ENCODE results near the gene TMEM100. TPM values are rescaled to one million over a fixed set of nuclear protein-coding genes. Genes with fewer than 3 reads are reported as not detected.

TMEM100 gene
- total RNA-seq, 1 donor from 2014 or later: not detected

DNA sequence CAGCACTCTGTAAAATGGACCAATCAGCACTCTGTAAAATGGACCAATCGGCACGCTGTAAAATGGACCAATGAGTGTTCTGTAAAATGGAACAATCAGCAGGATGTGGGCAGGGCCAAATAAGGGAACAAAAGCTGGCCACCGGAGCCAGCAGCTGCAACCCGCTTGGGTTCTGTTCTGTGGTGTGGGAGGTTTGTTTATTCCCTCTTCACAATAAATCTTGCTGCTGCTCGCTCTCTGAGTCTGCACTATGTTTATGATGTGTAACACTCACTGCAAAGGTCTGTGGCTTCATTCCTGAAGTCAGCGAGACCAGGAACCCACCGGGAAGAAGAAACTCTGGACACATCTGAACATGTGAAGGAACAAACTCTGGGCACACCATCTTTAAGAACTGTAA, 20.5 kb downstream of the TMEM100 start:
- TF ChIP-seq, protein P1, sequence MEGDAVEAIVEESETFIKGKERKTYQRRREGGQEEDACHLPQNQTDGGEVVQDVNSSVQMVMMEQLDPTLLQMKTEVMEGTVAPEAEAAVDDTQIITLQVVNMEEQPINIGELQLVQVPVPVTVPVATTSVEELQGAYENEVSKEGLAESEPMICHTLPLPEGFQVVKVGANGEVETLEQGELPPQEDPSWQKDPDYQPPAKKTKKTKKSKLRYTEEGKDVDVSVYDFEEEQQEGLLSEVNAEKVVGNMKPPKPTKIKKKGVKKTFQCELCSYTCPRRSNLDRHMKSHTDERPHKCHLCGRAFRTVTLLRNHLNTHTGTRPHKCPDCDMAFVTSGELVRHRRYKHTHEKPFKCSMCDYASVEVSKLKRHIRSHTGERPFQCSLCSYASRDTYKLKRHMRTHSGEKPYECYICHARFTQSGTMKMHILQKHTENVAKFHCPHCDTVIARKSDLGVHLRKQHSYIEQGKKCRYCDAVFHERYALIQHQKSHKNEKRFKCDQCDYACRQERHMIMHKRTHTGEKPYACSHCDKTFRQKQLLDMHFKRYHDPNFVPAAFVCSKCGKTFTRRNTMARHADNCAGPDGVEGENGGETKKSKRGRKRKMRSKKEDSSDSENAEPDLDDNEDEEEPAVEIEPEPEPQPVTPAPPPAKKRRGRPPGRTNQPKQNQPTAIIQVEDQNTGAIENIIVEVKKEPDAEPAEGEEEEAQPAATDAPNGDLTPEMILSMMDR (conservative IDR thresholded peaks at IDR 0.05; ENCODE audit: low read depth, low read length): no peak
- no peak overlapping the region for H3K4me3 ChIP-seq (ENCODE audit: low read depth, low read length)
- no peak for DNase-seq (ENCODE audit: low read depth)

DNA sequence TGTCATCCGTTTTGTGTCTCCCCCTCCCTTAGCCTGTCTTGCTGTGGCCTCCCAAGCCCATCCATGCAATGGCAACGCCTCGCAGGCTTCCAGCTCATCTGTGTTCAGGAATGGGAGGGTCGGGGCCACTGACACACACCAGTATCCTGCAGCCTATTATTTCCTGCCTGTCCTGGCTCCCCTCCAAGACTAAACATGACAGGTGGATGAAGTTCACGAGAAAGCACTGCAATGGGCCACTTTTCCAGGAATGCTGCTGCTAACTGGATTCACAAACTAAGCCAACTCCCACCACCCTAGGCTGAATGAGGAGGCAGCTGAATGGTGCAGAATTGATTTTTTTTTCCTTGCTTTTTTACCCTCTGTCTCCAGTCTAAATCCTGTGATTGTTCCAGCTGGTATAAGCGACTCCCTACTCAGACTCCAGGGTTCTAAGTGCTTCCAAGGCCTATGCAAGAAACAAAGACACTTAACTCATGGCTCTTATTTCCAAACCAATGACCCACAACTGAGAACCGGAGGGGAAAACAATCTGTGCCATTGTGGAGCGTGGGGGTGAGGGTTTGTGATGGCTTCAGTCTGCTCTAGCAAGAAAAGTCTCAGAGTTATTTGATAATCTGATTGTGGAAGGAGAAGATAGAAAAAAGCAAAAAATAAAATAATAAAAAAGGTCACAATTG, 23.3 kb downstream of the TMEM100 start:
- no peak for DNase-seq (ENCODE audit: low read depth)
- TF ChIP-seq, protein P1 (conservative IDR thresholded peaks at IDR 0.05; ENCODE audit: low read depth, low read length): no peak
- no peak overlapping the region for H3K4me3 ChIP-seq (ENCODE audit: low read depth, low read length)

DNA sequence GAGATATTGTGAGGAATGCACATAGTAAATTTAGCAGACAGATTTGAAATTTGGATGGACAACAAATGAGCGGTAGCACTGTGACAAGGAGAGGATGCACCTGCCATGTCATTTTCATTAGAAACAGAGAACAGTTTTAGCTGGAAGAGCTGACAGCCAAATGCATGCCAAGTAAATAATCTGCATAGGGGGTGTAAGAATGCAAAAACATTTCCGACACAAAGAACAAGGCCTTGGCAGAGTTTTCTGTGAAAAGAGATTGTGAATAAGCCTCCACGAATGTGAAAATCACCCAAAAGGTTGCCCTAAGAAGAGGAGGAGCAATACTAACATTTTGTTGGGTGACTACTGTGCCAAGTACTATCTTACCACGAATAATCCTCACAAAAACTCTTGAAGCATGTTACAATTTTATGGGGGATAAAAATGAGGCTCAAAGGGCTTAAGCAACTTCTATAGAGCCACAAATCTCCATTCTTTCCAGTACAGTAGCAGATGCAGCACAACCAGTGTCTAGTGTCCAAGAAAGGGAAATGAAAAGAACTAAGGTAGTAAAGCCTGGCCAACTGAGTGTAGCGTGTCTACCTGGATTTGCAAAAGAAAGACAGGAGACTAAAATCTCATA, 28.3 kb downstream of the TMEM100 start:
- no peak for DNase-seq (ENCODE audit: low read depth)
- no peak overlapping the region for H3K4me3 ChIP-seq (ENCODE audit: low read depth, low read length)
- TF ChIP-seq, protein P1 (conservative IDR thresholded peaks at IDR 0.05; ENCODE audit: low read depth, low read length): no peak

DNA sequence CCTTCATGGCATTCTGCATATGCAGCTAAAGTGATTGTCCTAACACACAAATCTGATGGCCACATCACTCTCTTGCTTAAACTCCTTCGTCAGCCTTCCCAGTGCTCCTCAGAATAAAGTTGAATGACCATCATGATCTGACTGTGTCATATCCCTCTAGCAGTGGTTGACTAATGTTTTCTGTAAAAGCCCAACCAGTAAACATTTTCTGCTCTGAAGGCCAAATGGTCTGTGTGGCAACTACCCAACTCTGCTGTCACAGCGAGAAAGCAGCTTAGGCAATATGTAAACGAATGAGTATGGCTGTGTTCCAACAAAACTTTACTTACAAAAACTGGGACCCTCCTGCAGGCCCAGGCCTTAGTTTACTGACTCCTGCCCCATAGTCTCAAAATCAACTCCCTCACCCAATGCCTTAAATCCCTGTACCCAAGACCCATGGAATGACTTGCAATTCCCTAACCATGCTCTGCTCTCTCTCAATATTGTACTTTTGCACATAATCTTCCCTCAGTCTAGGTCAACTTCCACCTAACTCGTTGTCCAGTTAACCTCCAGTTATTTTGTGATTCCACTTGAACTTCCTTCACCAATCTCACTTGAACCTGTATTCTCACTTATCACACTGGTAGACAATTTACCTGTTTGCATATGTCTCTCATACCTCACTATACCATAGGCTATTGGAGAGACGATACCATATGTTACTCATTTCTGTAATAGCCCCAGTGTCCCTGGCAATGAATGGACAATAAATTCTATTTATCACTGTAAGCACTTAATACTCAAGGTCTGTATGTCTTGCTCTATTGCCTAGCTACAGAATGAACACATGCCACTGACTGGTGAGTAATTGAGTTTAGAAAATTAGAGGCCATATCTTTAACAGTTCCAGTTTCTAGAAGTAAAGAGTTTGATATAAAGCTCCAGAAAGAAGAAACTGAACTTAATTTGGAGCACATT, 29.1 kb downstream of the TMEM100 start:
- H3K4me3 ChIP-seq (ENCODE audit: low read depth, low read length): no peak overlapping the region
- TF ChIP-seq, protein P1 (conservative IDR thresholded peaks at IDR 0.05; ENCODE audit: low read depth, low read length): no peak
- DNase-seq (ENCODE audit: low read depth): no peak

DNA sequence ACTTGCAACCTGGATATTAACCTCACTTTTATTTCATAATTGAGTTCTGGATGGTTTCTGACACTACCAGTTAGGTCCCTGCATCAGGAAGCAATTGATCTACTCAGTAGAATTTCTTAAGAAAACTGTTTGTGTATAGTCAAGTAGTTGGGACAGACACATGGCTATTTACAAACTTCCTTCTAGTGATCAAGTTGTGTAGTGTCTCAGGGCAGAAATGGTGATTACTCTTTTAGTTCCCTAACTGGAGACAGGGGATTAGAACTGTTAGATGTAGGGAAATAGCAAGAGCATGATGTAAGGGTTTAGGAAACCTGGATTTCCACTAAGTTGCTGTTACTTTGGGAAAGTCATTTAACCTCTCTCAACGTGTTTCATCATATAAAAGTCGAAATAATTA, 30.4 kb downstream of the TMEM100 start:
- no peak overlapping the region for H3K4me3 ChIP-seq (ENCODE audit: low read depth, low read length)
- DNase-seq (ENCODE audit: low read depth): no peak
- TF ChIP-seq, protein P1 (conservative IDR thresholded peaks at IDR 0.05; ENCODE audit: low read depth, low read length): no peak

DNA sequence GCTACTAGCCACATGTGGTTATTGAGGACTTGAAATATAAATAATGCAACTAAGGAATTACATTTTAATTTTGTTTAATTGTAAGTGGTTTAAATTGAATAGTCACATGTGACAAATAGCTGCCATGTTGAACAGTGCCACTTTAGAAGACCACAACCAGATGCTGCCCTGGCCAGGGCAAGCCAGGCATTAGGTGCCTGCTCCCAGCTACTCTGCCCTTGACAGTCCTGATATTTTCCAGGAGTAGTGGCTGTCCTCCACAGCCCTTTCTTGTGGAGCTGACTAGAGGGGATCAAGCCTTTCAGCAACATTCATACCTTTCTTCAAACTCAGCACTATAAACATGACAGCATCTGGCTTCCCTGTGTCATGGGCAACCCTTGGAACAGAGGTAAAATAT, 31.0 kb downstream of the TMEM100 start:
- TF ChIP-seq, protein P1 (conservative IDR thresholded peaks at IDR 0.05; ENCODE audit: low read depth, low read length): no peak
- no peak overlapping the region for H3K4me3 ChIP-seq (ENCODE audit: low read depth, low read length)
- no peak for DNase-seq (ENCODE audit: low read depth)

Data from epithelial cell of proximal tubule (primary cell).